ENCODE data around the gene GLIS1.

Gene GLIS1

GRCh38 chr1:53712276-53712675 lies 26.7 kb downstream of the GLIS1 start:
- Histone ChIP-seq H3K4me3 (ENCODE audit: control insufficient read depth in 1 of 7, extremely low read depth in 1 of 7, insufficient read depth in 4 of 7, low read depth in 2 of 7, low read length in 6 of 7) (no peak overlapping the region), H3K36me3 (ENCODE audit: control insufficient read depth in 4 of 4, insufficient read depth in 4 of 4, low read length in 3 of 4) (no peaks in the 10 kb centered on the region), H3K27me3 (replicated peaks in 2 of 5; ENCODE audit: control insufficient read depth in 4 of 5, insufficient read depth in 5 of 5, low read length in 4 of 5) (no peaks in the 10 kb centered on the region), H3K27ac (ENCODE audit: insufficient read depth in 1 of 2, low read depth in 1 of 2, low read length in 2 of 2, poor library complexity in 1 of 2, severe bottlenecking in 2 of 2) (no peak overlapping the region), H3K9me3 (ENCODE audit: control extremely low read depth in 1 of 5, control insufficient read depth in 4 of 5, insufficient read depth in 2 of 5, low read depth in 1 of 5, low read length in 4 of 5) (no peaks in the 10 kb centered on the region), H3K4me1 (ENCODE audit: control extremely low read depth in 1 of 4, control insufficient read depth in 4 of 4, insufficient read depth in 4 of 4, low read length in 3 of 4) (no peaks in the 10 kb centered on the region)
- no peak for DNase-seq
- CTCF ChIA-PET: interaction anchor here (1.7 kb wide), 1 partner anchor 228 kb away, joined by 3 read pairs; no protein-coding TSS in a partner anchor
- WGBS (ENCODE audit: insufficient coverage): 89% methylated on average over 2 of the region's 2 CpGs
- POLR2A ChIA-PET: no interaction called here

GRCh38 chr1:53710584-53710983 lies 28.4 kb downstream of the GLIS1 start:
- no peak for DNase-seq
- 98% methylated on average over 5 of the region's 8 CpGs for WGBS (ENCODE audit: insufficient coverage)
- no peaks in the 10 kb centered on the region for H3K36me3 ChIP-seq (ENCODE audit: control insufficient read depth in 4 of 4, insufficient read depth in 4 of 4, low read length in 3 of 4)
- H3K27ac ChIP-seq (ENCODE audit: insufficient read depth in 1 of 2, low read depth in 1 of 2, low read length in 2 of 2, poor library complexity in 1 of 2, severe bottlenecking in 2 of 2): no peak overlapping the region
- no peaks in the 10 kb centered on the region for H3K9me3 ChIP-seq (ENCODE audit: control extremely low read depth in 1 of 5, control insufficient read depth in 4 of 5, insufficient read depth in 2 of 5, low read depth in 1 of 5, low read length in 4 of 5)
- ChIA-PET POLR2A (no interaction called here), CTCF (no interaction called here)
- H3K4me3 ChIP-seq (ENCODE audit: control insufficient read depth in 1 of 7, extremely low read depth in 1 of 7, insufficient read depth in 4 of 7, low read depth in 2 of 7, low read length in 6 of 7): no peak overlapping the region
- H3K4me1 ChIP-seq (ENCODE audit: control extremely low read depth in 1 of 4, control insufficient read depth in 4 of 4, insufficient read depth in 4 of 4, low read length in 3 of 4): no peaks in the 10 kb centered on the region
- no peaks in the 10 kb centered on the region for H3K27me3 ChIP-seq (replicated peaks in 2 of 5; ENCODE audit: control insufficient read depth in 4 of 5, insufficient read depth in 5 of 5, low read length in 4 of 5)

- DNase-seq: no peak
- ChIA-PET POLR2A (interaction anchor here (1.0 kb wide), 1 partner anchor 10 kb away, joined by 5 read pairs; no protein-coding TSS in a partner anchor), CTCF (no interaction called here)
- H3K4me3 ChIP-seq (ENCODE audit: control insufficient read depth in 1 of 7, extremely low read depth in 1 of 7, insufficient read depth in 4 of 7, low read depth in 2 of 7, low read length in 6 of 7): no peak overlapping the region
- 100% methylated on average over 3 of the region's 3 CpGs for WGBS (ENCODE audit: insufficient coverage)
- no peaks in the 10 kb centered on the region for H3K9me3 ChIP-seq (ENCODE audit: control extremely low read depth in 1 of 5, control insufficient read depth in 4 of 5, insufficient read depth in 2 of 5, low read depth in 1 of 5, low read length in 4 of 5)
- no peaks in the 10 kb centered on the region for H3K27me3 ChIP-seq (replicated peaks in 2 of 5; ENCODE audit: control insufficient read depth in 4 of 5, insufficient read depth in 5 of 5, low read length in 4 of 5)
- no peak overlapping the region for H3K27ac ChIP-seq (ENCODE audit: insufficient read depth in 1 of 2, low read depth in 1 of 2, low read length in 2 of 2, poor library complexity in 1 of 2, severe bottlenecking in 2 of 2)
- no peaks in the 10 kb centered on the region for H3K36me3 ChIP-seq (ENCODE audit: control insufficient read depth in 4 of 4, insufficient read depth in 4 of 4, low read length in 3 of 4)
- peaks cover 0 to 9% (median 2%) of the 10 kb centered on the region in 4 experiments for H3K4me1 ChIP-seq (ENCODE audit: control extremely low read depth in 1 of 4, control insufficient read depth in 4 of 4, insufficient read depth in 4 of 4, low read length in 3 of 4)
These were observed 30.3 kb downstream of the GLIS1 start for GRCh38 chr1:53708687-53709086.

GRCh38 chr1:53706356-53706755 lies 32.6 kb downstream of the GLIS1 start:
- Histone ChIP-seq H3K4me1 (ENCODE audit: control extremely low read depth in 1 of 4, control insufficient read depth in 4 of 4, insufficient read depth in 4 of 4, low read length in 3 of 4) (peaks cover 0 to 9% (median 2%) of the 10 kb centered on the region in 4 experiments), H3K9me3 (ENCODE audit: control extremely low read depth in 1 of 5, control insufficient read depth in 4 of 5, insufficient read depth in 2 of 5, low read depth in 1 of 5, low read length in 4 of 5) (no peaks in the 10 kb centered on the region), H3K36me3 (ENCODE audit: control insufficient read depth in 4 of 4, insufficient read depth in 4 of 4, low read length in 3 of 4) (no peaks in the 10 kb centered on the region), H3K27ac (ENCODE audit: insufficient read depth in 1 of 2, low read depth in 1 of 2, low read length in 2 of 2, poor library complexity in 1 of 2, severe bottlenecking in 2 of 2) (no peak overlapping the region), H3K4me3 (ENCODE audit: control insufficient read depth in 1 of 7, extremely low read depth in 1 of 7, insufficient read depth in 4 of 7, low read depth in 2 of 7, low read length in 6 of 7) (no peak overlapping the region), H3K27me3 (replicated peaks in 2 of 5; ENCODE audit: control insufficient read depth in 4 of 5, insufficient read depth in 5 of 5, low read length in 4 of 5) (no peaks in the 10 kb centered on the region)
- POLR2A ChIA-PET: no interaction called here
- CTCF ChIA-PET: interaction anchor here (1.1 kb wide), 1 partner anchor 9 kb away, joined by 3 read pairs; no protein-coding TSS in a partner anchor
- no peak for DNase-seq
- WGBS (ENCODE audit: insufficient coverage): 74% methylated on average over 5 of the region's 6 CpGs

- POLR2A ChIA-PET: no interaction called here
- WGBS (ENCODE audit: insufficient coverage): 96% methylated on average over 3 of the region's 7 CpGs
- Histone ChIP-seq H3K36me3 (ENCODE audit: control insufficient read depth in 4 of 4, insufficient read depth in 4 of 4, low read length in 3 of 4) (no peaks in the 10 kb centered on the region), H3K9me3 (ENCODE audit: control extremely low read depth in 1 of 5, control insufficient read depth in 4 of 5, insufficient read depth in 2 of 5, low read depth in 1 of 5, low read length in 4 of 5) (no peaks in the 10 kb centered on the region), H3K27ac (ENCODE audit: insufficient read depth in 1 of 2, low read depth in 1 of 2, low read length in 2 of 2, poor library complexity in 1 of 2, severe bottlenecking in 2 of 2) (no peak overlapping the region), H3K4me3 (ENCODE audit: control insufficient read depth in 1 of 7, extremely low read depth in 1 of 7, insufficient read depth in 4 of 7, low read depth in 2 of 7, low read length in 6 of 7) (no peak overlapping the region), H3K4me1 (ENCODE audit: control extremely low read depth in 1 of 4, control insufficient read depth in 4 of 4, insufficient read depth in 4 of 4, low read length in 3 of 4) (peaks cover 0 to 9% (median 2%) of the 10 kb centered on the region in 4 experiments), H3K27me3 (replicated peaks in 2 of 5; ENCODE audit: control insufficient read depth in 4 of 5, insufficient read depth in 5 of 5, low read length in 4 of 5) (no peaks in the 10 kb centered on the region)
- CTCF ChIA-PET: interaction anchor here (0.7 to 1.3 kb wide), 2 partner anchors 10 to 13 kb away, joined by 3 read pairs; no protein-coding TSS in a partner anchor
- no peak for DNase-seq
These were observed 33.4 kb downstream of the GLIS1 start for GRCh38 chr1:53705446-53706096.

- ChIA-PET CTCF (interaction anchor here (0.7 to 1.3 kb wide), 2 partner anchors 11 to 13 kb away, joined by 3 read pairs; no protein-coding TSS in a partner anchor), POLR2A (no interaction called here)
- no peaks in the 10 kb centered on the region for H3K9me3 ChIP-seq (ENCODE audit: control extremely low read depth in 1 of 5, control insufficient read depth in 4 of 5, insufficient read depth in 2 of 5, low read depth in 1 of 5, low read length in 4 of 5)
- H3K4me1 ChIP-seq (ENCODE audit: control extremely low read depth in 1 of 4, control insufficient read depth in 4 of 4, insufficient read depth in 4 of 4, low read length in 3 of 4): peaks cover 0 to 9% (median 2%) of the 10 kb centered on the region in 4 experiments
- DNase-seq: peak in 1 of 3 donors; percentile 8
- H3K27ac ChIP-seq (ENCODE audit: insufficient read depth in 1 of 2, low read depth in 1 of 2, low read length in 2 of 2, poor library complexity in 1 of 2, severe bottlenecking in 2 of 2): no peak overlapping the region
- no peak overlapping the region for H3K4me3 ChIP-seq (ENCODE audit: control insufficient read depth in 1 of 7, extremely low read depth in 1 of 7, insufficient read depth in 4 of 7, low read depth in 2 of 7, low read length in 6 of 7)
- H3K27me3 ChIP-seq (replicated peaks in 2 of 5; ENCODE audit: control insufficient read depth in 4 of 5, insufficient read depth in 5 of 5, low read length in 4 of 5): no peaks in the 10 kb centered on the region
- WGBS (ENCODE audit: insufficient coverage): 94% methylated on average over 5 of the region's 8 CpGs
- H3K36me3 ChIP-seq (ENCODE audit: control insufficient read depth in 4 of 4, insufficient read depth in 4 of 4, low read length in 3 of 4): no peaks in the 10 kb centered on the region
These were observed 34.0 kb downstream of the GLIS1 start for GRCh38 chr1:53704804-53705445.

- Histone ChIP-seq H3K4me3 (ENCODE audit: control insufficient read depth in 1 of 7, extremely low read depth in 1 of 7, insufficient read depth in 4 of 7, low read depth in 2 of 7, low read length in 6 of 7) (no peak overlapping the region), H3K9me3 (ENCODE audit: control extremely low read depth in 1 of 5, control insufficient read depth in 4 of 5, insufficient read depth in 2 of 5, low read depth in 1 of 5, low read length in 4 of 5) (no peaks in the 10 kb centered on the region), H3K36me3 (ENCODE audit: control insufficient read depth in 4 of 4, insufficient read depth in 4 of 4, low read length in 3 of 4) (no peaks in the 10 kb centered on the region), H3K27ac (ENCODE audit: insufficient read depth in 1 of 2, low read depth in 1 of 2, low read length in 2 of 2, poor library complexity in 1 of 2, severe bottlenecking in 2 of 2) (no peak overlapping the region), H3K27me3 (replicated peaks in 2 of 5; ENCODE audit: control insufficient read depth in 4 of 5, insufficient read depth in 5 of 5, low read length in 4 of 5) (no peaks in the 10 kb centered on the region), H3K4me1 (ENCODE audit: control extremely low read depth in 1 of 4, control insufficient read depth in 4 of 4, insufficient read depth in 4 of 4, low read length in 3 of 4) (peaks cover 0 to 9% (median 2%) of the 10 kb centered on the region in 4 experiments)
- DNase-seq: no peak
- POLR2A ChIA-PET: no interaction called here
- CTCF ChIA-PET: interaction anchor here (0.5 to 1.3 kb wide), 2 partner anchors 12 to 75 kb away, joined by 3 to 5 read pairs; no protein-coding TSS in a partner anchor
- 93% methylated on average over 3 of the region's 5 CpGs for WGBS (ENCODE audit: insufficient coverage)
These were observed 34.7 kb downstream of the GLIS1 start for GRCh38 chr1:53704304-53704703.

Measured in common myeloid progenitor, CD34-positive (primary cell).